HCT116 (cell line): ENCODE results near the gene RNF145. TPM values are rescaled to one million over a fixed set of nuclear protein-coding genes. Genes with fewer than 3 reads are reported as not detected.
A peak's percentile ranks its signal among the peaks of the same experiment; 100 is the strongest.

Experiments used
- ATAC-seq: fragments of 200-7000 bp; cut with Tn5 transposase; 2 replicates; pipeline ENCODE4 v1.9.1; 2020; ENCODE audit warnings: mild to moderate bottlenecking, moderate library complexity
- BruUV-seq: library from RNA; stranded (reverse); fragments of 400-500 nt; replicated peaks from 2 replicates; lab custom pipeline; 2021; lab: Mats Ljungman, UMichigan
- CTCF ChIA-PET: fragments of 300-600 bp; sonication (Branson Sonifier 250); formaldehyde crosslinking; loops from one replicate; lab custom pipeline; 2021; ENCODE audit warnings: antibody characterized with exemption; lab: Charles Lee
- POLR2A ChIA-PET: fragments of 300-600, 350-600 bp; sonication (Branson Sonifier 250); formaldehyde crosslinking; loops from one replicate; lab custom pipeline; 2021; ENCODE audit warnings: antibody characterized with exemption; lab: Charles Lee
- RAD21 ChIA-PET, 2 experiments: fragments of 300-600 bp; sonication (Branson Sonifier 250); formaldehyde crosslinking; loops; one replicate each; lab custom pipeline; 2023; ENCODE audit warnings: low total read pairs in 2 of 2; ENCODE audit not compliant: uncharacterized antibody in 2 of 2, unreplicated experiment in 2 of 2, low non-redundant PET in 1 of 2; lab: Charles Lee
- DNase-seq: peaks from one replicate; pipeline ENCODE4 v3.0.0-alpha.2; 2010; ENCODE audit warnings: low read depth, low spot score
- H2AFZ ChIP-seq: fragments of 200-600 bp; shearing (Covaris generic), sonication (generic); 2 replicates; pipeline ENCODE4 v1.6.1; 2017; ENCODE audit warnings: low read depth, mixed run types, mixed read lengths, antibody characterized with exemption, low read length; ENCODE audit not compliant: poor library complexity, severe bottlenecking
- H3K27ac ChIP-seq: 2 replicates; pipeline ENCODE4 v1.5.1; 2012; ENCODE audit warnings: low read depth, low read length
- H3K27me3 ChIP-seq: fragments of 200-600 bp; sonication (generic); 2 replicates; pipeline ENCODE4 v1.6.1; 2016; ENCODE audit warnings: mixed run types, low read length, mixed read lengths; ENCODE audit not compliant: insufficient read depth
- H3K36me3 ChIP-seq, 2 experiments: fragments of 200-500 bp in 1 of 2; fragments of 200-600 bp in 1 of 2; sonication (Bioruptor generic) in 1 of 2; sonication (generic) in 1 of 2; 2 replicates each; pipeline versions ENCODE4 v1.5.1 to v1.6.1; 2014 to 2016; ENCODE audit warnings: low read length in 2 of 2, inconsistent platforms in 1 of 2, mixed read lengths in 1 of 2, mixed run types in 1 of 2; ENCODE audit not compliant: insufficient read depth in 2 of 2, control insufficient read depth in 1 of 2
- H3K4me1 ChIP-seq, 2 experiments: fragments of 200-600 bp in 1 of 2; sonication (generic) in 1 of 2; 2 replicates each; pipeline versions ENCODE4 v1.5.1 to v1.6.1; 2012 to 2017; ENCODE audit warnings: low read length in 2 of 2, inconsistent platforms in 1 of 2, mild to moderate bottlenecking in 1 of 2, mixed read lengths in 1 of 2, mixed run types in 1 of 2, moderate library complexity in 1 of 2; ENCODE audit not compliant: insufficient read depth in 2 of 2, control insufficient read depth in 1 of 2
- H3K4me2 ChIP-seq: fragments of 200-600 bp; sonication (generic); 2 replicates; pipeline ENCODE4 v1.6.1; 2017; ENCODE audit warnings: mixed run types, low read length, mixed read lengths
- H3K4me3 ChIP-seq, 2 experiments: fragments of 200-600 bp in 1 of 2; sonication (generic) in 1 of 2; replicated peaks in 1 of 2; 2 replicates each; pipeline ENCODE4 v1.5.1; 2011 to 2016; ENCODE audit warnings: low read length in 2 of 2, control low read depth in 1 of 2, low read depth in 1 of 2, mild to moderate bottlenecking in 1 of 2, mixed read lengths in 1 of 2, mixed run types in 1 of 2
- H3K79me2 ChIP-seq: fragments of 200-600 bp; sonication (generic); 2 replicates; pipeline ENCODE4 v1.6.1; 2017; ENCODE audit warnings: mild to moderate bottlenecking, mixed run types, low read length, moderate library complexity, mixed read lengths; ENCODE audit not compliant: insufficient read depth
- H3K9ac ChIP-seq: fragments of 200-600 bp; sonication (generic); 2 replicates; pipeline ENCODE4 v1.6.1; 2016; ENCODE audit warnings: low read length, mixed read lengths
- H3K9me2 ChIP-seq: fragments of 200-600 bp; sonication (generic), shearing (Covaris generic); 2 replicates; pipeline ENCODE4 v1.6.1; 2017; ENCODE audit warnings: mixed run types, mild to moderate bottlenecking, moderate library complexity; ENCODE audit not compliant: insufficient read depth
- H3K9me3 ChIP-seq, 2 experiments: fragments of 200-500 bp in 1 of 2; fragments of 200-600 bp in 1 of 2; sonication (Bioruptor generic) in 1 of 2; sonication (generic) in 1 of 2; 2 replicates each; pipeline ENCODE4 v1.6.1; 2014 to 2017; ENCODE audit warnings: low read length in 2 of 2, mixed read lengths in 2 of 2, inconsistent platforms in 1 of 2, low read depth in 1 of 2, mild to moderate bottlenecking in 1 of 2, mixed run types in 1 of 2, moderate library complexity in 1 of 2; ENCODE audit not compliant: control insufficient read depth in 1 of 2, insufficient read depth in 1 of 2
- H4K20me1 ChIP-seq: fragments of 200-600 bp; sonication (generic), shearing (Covaris generic); 2 replicates; pipeline ENCODE4 v1.6.1; 2017; ENCODE audit warnings: mixed run types, mild to moderate bottlenecking, moderate library complexity; ENCODE audit not compliant: insufficient read depth
- EGR1 ChIP-seq: IDR thresholded peaks from 2 replicates; pipeline ENCODE4 v1.6.1; 2012; ENCODE audit warnings: low read depth
- EZH2phosphoT487 ChIP-seq: fragments of 200-600 bp; IDR thresholded peaks from 2 replicates; pipeline ENCODE4 v1.6.1; 2018; ENCODE audit warnings: antibody characterized with exemption, borderline replicate concordance
- FOSL1 ChIP-seq: IDR thresholded peaks from 2 replicates; pipeline ENCODE4 v1.6.1; 2012; ENCODE audit warnings: low read depth
- POLR2A ChIP-seq: IDR thresholded peaks from 2 replicates; pipeline ENCODE4 v1.7.0; 2011; ENCODE audit warnings: borderline replicate concordance; ENCODE audit not compliant: insufficient read depth, insufficient read length; ENCODE audit errors: extremely low read depth
- SP1 ChIP-seq: IDR thresholded peaks from 2 replicates; pipeline ENCODE4 v1.6.1; 2012; ENCODE audit warnings: low read depth
- YY1 ChIP-seq: IDR thresholded peaks from 2 replicates; pipeline ENCODE4 v1.6.1; 2011; ENCODE audit warnings: low read length, low read depth, moderate library complexity, mild to moderate bottlenecking; ENCODE audit not compliant: insufficient replicate concordance; ENCODE audit errors: extremely low read depth
- intact Hi-C: fragments of 100-400 bp; cut with micrococcal nuclease; formaldehyde crosslinking; loops from 2 replicates; pipeline ENCODE4 v1.10.0; 2022
- total RNA-seq: library from RNA; stranded (reverse); gene quantifications from one replicate; pipeline ENCODE4 v1.2.1, GENCODE V29; 2021; ENCODE audit not compliant: unreplicated experiment
- TF ChIP-seq, protein P1 (sequence below): IDR thresholded peaks from 2 replicates; pipeline ENCODE4 v1.6.1; 2011; ENCODE audit warnings: mild to moderate bottlenecking, low read length, moderate library complexity; ENCODE audit not compliant: insufficient replicate concordance; ENCODE audit errors: extremely low read depth
- TF ChIP-seq, protein P2 (sequence below): IDR thresholded peaks from 2 replicates; pipeline ENCODE4 v1.6.1; 2012; ENCODE audit warnings: low read depth

Gene RNF145
- total RNA-seq, 1 experiment from 2014 or later = 60.6 TPM

DNA sequence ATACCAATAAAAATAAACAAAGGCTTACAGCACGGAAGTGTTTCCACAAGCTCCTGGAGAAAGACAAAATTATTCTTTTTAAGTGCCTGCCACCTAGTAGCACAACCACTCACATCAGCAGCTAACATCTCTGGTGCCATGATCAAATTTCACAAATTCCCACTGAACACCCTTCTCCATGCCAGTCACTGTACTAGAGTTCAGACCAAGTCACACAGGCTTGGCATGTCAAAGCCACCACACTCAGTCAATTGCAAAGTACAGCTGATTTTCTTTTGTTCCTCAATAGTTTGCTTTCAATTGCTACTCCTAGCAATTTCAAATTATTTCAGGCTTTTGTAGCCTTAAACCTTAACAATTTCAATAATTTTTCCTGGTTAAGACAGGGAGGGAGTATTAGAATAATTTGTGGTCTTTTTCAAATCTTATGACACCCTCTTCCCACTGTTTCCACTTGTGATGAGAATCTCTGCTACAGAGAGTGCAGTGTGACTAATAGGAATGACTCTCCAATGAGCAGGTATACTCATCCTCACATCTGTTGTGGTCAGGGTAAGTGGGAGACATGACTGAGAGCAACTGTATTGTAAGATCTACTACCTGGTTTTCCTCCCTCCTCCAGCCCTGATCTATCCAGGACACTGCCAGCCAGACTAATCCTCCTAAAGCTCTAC lies 46.2 kb downstream of the RNF145 start:
- DNase-seq (peak; percentile 32), ATAC-seq (peak; percentile 88)
- no peaks in the 10 kb centered on the region; the same call in 1 of the 2 replicates for H3K79me2 ChIP-seq
- CTCF ChIA-PET = no interaction called here
- peaks cover 0 to 13% of the 10 kb centered on the region in 2 experiments; a peak in 2 of 4 replicates for H3K4me1 ChIP-seq
- no peak overlapping the region for H2AFZ ChIP-seq
- H3K36me3 ChIP-seq = peaks cover 0 to 16% of the 10 kb centered on the region in 2 experiments; a peak in 2 of 4 replicates
- BruUV-seq = no TSS peak
- POLR2A ChIA-PET = no interaction called here
- H3K4me2 ChIP-seq = peak overlapping the region; percentile 29; the same call in 1 of the 2 replicates
- no peak for TF ChIP-seq POLR2A
- TF ChIP-seq FOSL1 = peak; percentile 21; the same call in 1 of the 2 replicates
- peaks cover 5% of the 10 kb centered on the region for H4K20me1 ChIP-seq
- RAD21 ChIA-PET = no interaction called here
- no peak overlapping the region for H3K27ac ChIP-seq
- intact Hi-C loops = loop anchor here (5.0 kb wide), 1 partner anchor 114 kb away; no protein-coding TSS in a partner anchor
- H3K27me3 ChIP-seq = no peaks in the 10 kb centered on the region
- H3K9me3 ChIP-seq = no peaks in the 10 kb centered on the region
- H3K4me3 ChIP-seq = no peak overlapping the region
- no peaks in the 10 kb centered on the region for H3K9me2 ChIP-seq
- H3K9ac ChIP-seq = no peak overlapping the region; the same call in 1 of the 2 replicates

DNA sequence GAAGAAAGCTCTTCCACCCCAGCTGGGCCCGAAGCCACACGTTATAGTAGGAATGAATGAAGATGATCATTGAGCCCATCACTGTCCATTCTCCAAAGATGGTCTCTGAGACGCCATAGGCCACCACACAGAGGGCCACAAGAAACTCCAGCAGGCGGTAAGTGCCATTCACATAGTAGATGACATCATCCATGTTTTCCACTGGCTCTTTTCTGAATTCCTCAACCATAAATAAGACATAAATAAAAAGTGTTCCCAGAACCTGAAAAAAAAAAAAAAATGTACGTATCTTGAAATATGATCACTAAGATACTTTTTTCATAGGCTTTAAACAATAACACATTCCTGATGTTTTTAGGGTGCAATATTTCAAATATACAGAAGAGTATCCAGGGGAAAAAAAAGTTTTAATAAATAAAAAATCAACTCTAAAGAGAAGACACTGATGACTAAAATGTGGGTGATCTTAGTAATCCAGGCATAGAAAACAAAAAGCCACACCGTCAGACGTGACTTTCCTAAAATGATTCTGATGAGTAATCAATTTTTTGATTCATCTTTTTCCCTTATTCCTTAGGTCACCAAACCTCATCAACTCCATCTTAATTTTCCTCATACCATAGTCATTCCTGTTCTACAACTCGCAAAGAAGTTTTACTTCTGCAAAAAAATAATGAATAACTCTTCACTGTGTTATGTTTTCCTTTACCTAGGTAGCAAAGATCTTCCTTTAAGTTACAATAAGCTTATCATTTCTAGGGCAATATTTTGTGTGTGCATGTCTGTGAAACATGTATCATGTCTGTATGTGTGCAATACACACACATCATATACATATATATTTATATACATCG lies 47.8 kb downstream of the RNF145 start:
- no peaks in the 10 kb centered on the region for H3K9me3 ChIP-seq
- POLR2A ChIA-PET = no interaction called here
- no peaks in the 10 kb centered on the region; the same call in 1 of the 2 replicates for H3K79me2 ChIP-seq
- CTCF ChIA-PET = no interaction called here
- no peak overlapping the region for H2AFZ ChIP-seq
- no peak for ATAC-seq
- no peak overlapping the region for H3K27ac ChIP-seq
- H3K4me1 ChIP-seq = peaks cover 0 to 13% of the 10 kb centered on the region in 2 experiments; a peak in 2 of 4 replicates
- intact Hi-C loops = loop anchor here (5.0 kb wide), 1 partner anchor 116 kb away; no protein-coding TSS in a partner anchor
- no peaks in the 10 kb centered on the region for H3K27me3 ChIP-seq
- RAD21 ChIA-PET = no interaction called here
- no peak overlapping the region for H3K4me2 ChIP-seq
- peaks cover 1 to 15% of the 10 kb centered on the region in 2 experiments; a peak in 3 of 4 replicates for H3K36me3 ChIP-seq
- H3K9me2 ChIP-seq = no peaks in the 10 kb centered on the region
- DNase-seq = no peak
- no peak overlapping the region for H3K4me3 ChIP-seq
- BruUV-seq = no TSS peak
- TF ChIP-seq EGR1 (no peak), YY1 (no peak), EZH2phosphoT487 (no peak), SP1 (no peak)
- TF ChIP-seq, protein P1, sequence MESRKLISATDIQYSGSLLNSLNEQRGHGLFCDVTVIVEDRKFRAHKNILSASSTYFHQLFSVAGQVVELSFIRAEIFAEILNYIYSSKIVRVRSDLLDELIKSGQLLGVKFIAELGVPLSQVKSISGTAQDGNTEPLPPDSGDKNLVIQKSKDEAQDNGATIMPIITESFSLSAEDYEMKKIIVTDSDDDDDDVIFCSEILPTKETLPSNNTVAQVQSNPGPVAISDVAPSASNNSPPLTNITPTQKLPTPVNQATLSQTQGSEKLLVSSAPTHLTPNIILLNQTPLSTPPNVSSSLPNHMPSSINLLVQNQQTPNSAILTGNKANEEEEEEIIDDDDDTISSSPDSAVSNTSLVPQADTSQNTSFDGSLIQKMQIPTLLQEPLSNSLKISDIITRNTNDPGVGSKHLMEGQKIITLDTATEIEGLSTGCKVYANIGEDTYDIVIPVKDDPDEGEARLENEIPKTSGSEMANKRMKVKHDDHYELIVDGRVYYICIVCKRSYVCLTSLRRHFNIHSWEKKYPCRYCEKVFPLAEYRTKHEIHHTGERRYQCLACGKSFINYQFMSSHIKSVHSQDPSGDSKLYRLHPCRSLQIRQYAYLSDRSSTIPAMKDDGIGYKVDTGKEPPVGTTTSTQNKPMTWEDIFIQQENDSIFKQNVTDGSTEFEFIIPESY = no peak
- TF ChIP-seq, protein P2, sequence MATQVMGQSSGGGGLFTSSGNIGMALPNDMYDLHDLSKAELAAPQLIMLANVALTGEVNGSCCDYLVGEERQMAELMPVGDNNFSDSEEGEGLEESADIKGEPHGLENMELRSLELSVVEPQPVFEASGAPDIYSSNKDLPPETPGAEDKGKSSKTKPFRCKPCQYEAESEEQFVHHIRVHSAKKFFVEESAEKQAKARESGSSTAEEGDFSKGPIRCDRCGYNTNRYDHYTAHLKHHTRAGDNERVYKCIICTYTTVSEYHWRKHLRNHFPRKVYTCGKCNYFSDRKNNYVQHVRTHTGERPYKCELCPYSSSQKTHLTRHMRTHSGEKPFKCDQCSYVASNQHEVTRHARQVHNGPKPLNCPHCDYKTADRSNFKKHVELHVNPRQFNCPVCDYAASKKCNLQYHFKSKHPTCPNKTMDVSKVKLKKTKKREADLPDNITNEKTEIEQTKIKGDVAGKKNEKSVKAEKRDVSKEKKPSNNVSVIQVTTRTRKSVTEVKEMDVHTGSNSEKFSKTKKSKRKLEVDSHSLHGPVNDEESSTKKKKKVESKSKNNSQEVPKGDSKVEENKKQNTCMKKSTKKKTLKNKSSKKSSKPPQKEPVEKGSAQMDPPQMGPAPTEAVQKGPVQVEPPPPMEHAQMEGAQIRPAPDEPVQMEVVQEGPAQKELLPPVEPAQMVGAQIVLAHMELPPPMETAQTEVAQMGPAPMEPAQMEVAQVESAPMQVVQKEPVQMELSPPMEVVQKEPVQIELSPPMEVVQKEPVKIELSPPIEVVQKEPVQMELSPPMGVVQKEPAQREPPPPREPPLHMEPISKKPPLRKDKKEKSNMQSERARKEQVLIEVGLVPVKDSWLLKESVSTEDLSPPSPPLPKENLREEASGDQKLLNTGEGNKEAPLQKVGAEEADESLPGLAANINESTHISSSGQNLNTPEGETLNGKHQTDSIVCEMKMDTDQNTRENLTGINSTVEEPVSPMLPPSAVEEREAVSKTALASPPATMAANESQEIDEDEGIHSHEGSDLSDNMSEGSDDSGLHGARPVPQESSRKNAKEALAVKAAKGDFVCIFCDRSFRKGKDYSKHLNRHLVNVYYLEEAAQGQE = no peak
- peaks cover 10% of the 10 kb centered on the region for H4K20me1 ChIP-seq
- no peak overlapping the region for H3K9ac ChIP-seq
